ENCODE measurements around the gene SEC23A. TPM values are rescaled to one million over a fixed set of nuclear protein-coding genes. Genes with fewer than 3 reads are reported as not detected.

Gene SEC23A
- total and polyA plus RNA-seq, 4 donors: 36.5 to 169 (median 52.1) TPM

GRCh38 chr14:39025810-39026627 lies 77.0 kb downstream of the SEC23A start:
- Histone ChIP-seq H3K4me3 (ENCODE audit: low read depth in 1 of 3, low read length in 3 of 3) (no peak overlapping the region), H3K9ac (ENCODE audit: low read depth in 1 of 2, low read length in 2 of 2) (no peak overlapping the region), H3K27ac (ENCODE audit: low read depth in 1 of 2, low read length in 2 of 2) (no peak overlapping the region), H3K9me3 (ENCODE audit: control insufficient read depth in 4 of 4, low read length in 3 of 4) (no peaks in the 10 kb centered on the region), H3K4me1 (ENCODE audit: control insufficient read depth in 4 of 4, insufficient read depth in 4 of 4, low read length in 3 of 4) (peaks cover 6 to 29% (median 26%) of the 10 kb centered on the region in 4 donors), H3K27me3 (ENCODE audit: control insufficient read depth in 4 of 4, insufficient read depth in 4 of 4, low read length in 3 of 4) (no peaks in the 10 kb centered on the region), H3K36me3 (ENCODE audit: control insufficient read depth in 4 of 4, insufficient read depth in 3 of 4, low read depth in 1 of 4, low read length in 3 of 4) (peaks cover 6 to 12% (median 11%) of the 10 kb centered on the region in 4 donors)
- DNase-seq (ENCODE audit: low spot score): no peak
- no peak for TF ChIP-seq HNF4G (IDR thresholded peaks at IDR 0.05)
- peak; percentile 94 for TF ChIP-seq FOXA2 (IDR thresholded peaks at IDR 0.05)
- peak; percentile 57 for TF ChIP-seq SP1 (IDR thresholded peaks at IDR 0.05)
- TF ChIP-seq HNF4A (conservative IDR thresholded peaks at IDR 0.05): peak; percentile 58 to 85
- TF ChIP-seq NR2F2 (IDR thresholded peaks at IDR 0.05): no peak
- peak; percentile 4 to 26 for TF ChIP-seq RAD21 (IDR thresholded peaks at IDR 0.05)
- TF ChIP-seq EGR1 (IDR thresholded peaks at IDR 0.05; ENCODE audit: low read depth in 2 of 2): peak in 1 of 2 donors; percentile 48
- no peak for TF ChIP-seq YY1 (IDR thresholded peaks at IDR 0.05)
- peak in 1 of 2 donors; percentile 61 for TF ChIP-seq JUND (IDR thresholded peaks at IDR 0.05)
- TF ChIP-seq RXRA (IDR thresholded peaks at IDR 0.05): peak; percentile 27 to 75
- peak; percentile 58 for TF ChIP-seq ZBTB33 (IDR thresholded peaks at IDR 0.05)
- TF ChIP-seq TAF1 (conservative IDR thresholded peaks at IDR 0.05): no peak
- TF ChIP-seq FOXA1 (IDR thresholded peaks at IDR 0.05): peak; percentile 89
- TF ChIP-seq, protein P1, sequence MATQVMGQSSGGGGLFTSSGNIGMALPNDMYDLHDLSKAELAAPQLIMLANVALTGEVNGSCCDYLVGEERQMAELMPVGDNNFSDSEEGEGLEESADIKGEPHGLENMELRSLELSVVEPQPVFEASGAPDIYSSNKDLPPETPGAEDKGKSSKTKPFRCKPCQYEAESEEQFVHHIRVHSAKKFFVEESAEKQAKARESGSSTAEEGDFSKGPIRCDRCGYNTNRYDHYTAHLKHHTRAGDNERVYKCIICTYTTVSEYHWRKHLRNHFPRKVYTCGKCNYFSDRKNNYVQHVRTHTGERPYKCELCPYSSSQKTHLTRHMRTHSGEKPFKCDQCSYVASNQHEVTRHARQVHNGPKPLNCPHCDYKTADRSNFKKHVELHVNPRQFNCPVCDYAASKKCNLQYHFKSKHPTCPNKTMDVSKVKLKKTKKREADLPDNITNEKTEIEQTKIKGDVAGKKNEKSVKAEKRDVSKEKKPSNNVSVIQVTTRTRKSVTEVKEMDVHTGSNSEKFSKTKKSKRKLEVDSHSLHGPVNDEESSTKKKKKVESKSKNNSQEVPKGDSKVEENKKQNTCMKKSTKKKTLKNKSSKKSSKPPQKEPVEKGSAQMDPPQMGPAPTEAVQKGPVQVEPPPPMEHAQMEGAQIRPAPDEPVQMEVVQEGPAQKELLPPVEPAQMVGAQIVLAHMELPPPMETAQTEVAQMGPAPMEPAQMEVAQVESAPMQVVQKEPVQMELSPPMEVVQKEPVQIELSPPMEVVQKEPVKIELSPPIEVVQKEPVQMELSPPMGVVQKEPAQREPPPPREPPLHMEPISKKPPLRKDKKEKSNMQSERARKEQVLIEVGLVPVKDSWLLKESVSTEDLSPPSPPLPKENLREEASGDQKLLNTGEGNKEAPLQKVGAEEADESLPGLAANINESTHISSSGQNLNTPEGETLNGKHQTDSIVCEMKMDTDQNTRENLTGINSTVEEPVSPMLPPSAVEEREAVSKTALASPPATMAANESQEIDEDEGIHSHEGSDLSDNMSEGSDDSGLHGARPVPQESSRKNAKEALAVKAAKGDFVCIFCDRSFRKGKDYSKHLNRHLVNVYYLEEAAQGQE (IDR thresholded peaks at IDR 0.05): peak; percentile 39
- TF ChIP-seq, protein P2, sequence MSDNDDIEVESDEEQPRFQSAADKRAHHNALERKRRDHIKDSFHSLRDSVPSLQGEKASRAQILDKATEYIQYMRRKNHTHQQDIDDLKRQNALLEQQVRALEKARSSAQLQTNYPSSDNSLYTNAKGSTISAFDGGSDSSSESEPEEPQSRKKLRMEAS (IDR thresholded peaks at IDR 0.05): peak; percentile 52
- WGBS: 44% methylated on average over 3 of the region's 3 CpGs

- Histone ChIP-seq H3K9ac (ENCODE audit: low read depth in 1 of 2, low read length in 2 of 2) (no peak overlapping the region), H3K27me3 (ENCODE audit: control insufficient read depth in 4 of 4, insufficient read depth in 4 of 4, low read length in 3 of 4) (no peaks in the 10 kb centered on the region), H3K27ac (ENCODE audit: low read depth in 1 of 2, low read length in 2 of 2) (no peak overlapping the region), H3K4me1 (ENCODE audit: control insufficient read depth in 4 of 4, insufficient read depth in 4 of 4, low read length in 3 of 4) (peaks cover 6 to 29% (median 26%) of the 10 kb centered on the region in 4 donors), H3K4me3 (ENCODE audit: low read depth in 1 of 3, low read length in 3 of 3) (no peak overlapping the region), H3K9me3 (ENCODE audit: control insufficient read depth in 4 of 4, low read length in 3 of 4) (no peaks in the 10 kb centered on the region), H3K36me3 (ENCODE audit: control insufficient read depth in 4 of 4, insufficient read depth in 3 of 4, low read depth in 1 of 4, low read length in 3 of 4) (peaks cover 2 to 7% (median 6%) of the 10 kb centered on the region in 4 donors)
- no peak for DNase-seq (ENCODE audit: low spot score)
- 62% methylated on average over 3 of the region's 3 CpGs for WGBS
- TF ChIP-seq, protein P1 (IDR thresholded peaks at IDR 0.05): no peak
- TF ChIP-seq ATF3 (IDR thresholded peaks at IDR 0.05) (no peak), RXRA (IDR thresholded peaks at IDR 0.05) (no peak), TAF1 (conservative IDR thresholded peaks at IDR 0.05) (no peak), NR2F2 (IDR thresholded peaks at IDR 0.05) (no peak), FOXA2 (IDR thresholded peaks at IDR 0.05) (no peak), ZBTB33 (IDR thresholded peaks at IDR 0.05) (no peak), JUND (IDR thresholded peaks at IDR 0.05) (no peak)
Measured at GRCh38 chr14:39025250-39025809, 77.7 kb downstream of the SEC23A start.

Measured in liver (tissue), 9 donors.